Endothelial cell of hepatic sinusoid (primary cell): Measurements from ENCODE around the gene EP400.

Experiments
- in situ Hi-C: cut with HindIII; loops from 2 replicates; pipeline ENCODE4 v1.10.0; 2017; ENCODE audit warnings: low sequenced_read_pairs

The EP400 gene, protein sequence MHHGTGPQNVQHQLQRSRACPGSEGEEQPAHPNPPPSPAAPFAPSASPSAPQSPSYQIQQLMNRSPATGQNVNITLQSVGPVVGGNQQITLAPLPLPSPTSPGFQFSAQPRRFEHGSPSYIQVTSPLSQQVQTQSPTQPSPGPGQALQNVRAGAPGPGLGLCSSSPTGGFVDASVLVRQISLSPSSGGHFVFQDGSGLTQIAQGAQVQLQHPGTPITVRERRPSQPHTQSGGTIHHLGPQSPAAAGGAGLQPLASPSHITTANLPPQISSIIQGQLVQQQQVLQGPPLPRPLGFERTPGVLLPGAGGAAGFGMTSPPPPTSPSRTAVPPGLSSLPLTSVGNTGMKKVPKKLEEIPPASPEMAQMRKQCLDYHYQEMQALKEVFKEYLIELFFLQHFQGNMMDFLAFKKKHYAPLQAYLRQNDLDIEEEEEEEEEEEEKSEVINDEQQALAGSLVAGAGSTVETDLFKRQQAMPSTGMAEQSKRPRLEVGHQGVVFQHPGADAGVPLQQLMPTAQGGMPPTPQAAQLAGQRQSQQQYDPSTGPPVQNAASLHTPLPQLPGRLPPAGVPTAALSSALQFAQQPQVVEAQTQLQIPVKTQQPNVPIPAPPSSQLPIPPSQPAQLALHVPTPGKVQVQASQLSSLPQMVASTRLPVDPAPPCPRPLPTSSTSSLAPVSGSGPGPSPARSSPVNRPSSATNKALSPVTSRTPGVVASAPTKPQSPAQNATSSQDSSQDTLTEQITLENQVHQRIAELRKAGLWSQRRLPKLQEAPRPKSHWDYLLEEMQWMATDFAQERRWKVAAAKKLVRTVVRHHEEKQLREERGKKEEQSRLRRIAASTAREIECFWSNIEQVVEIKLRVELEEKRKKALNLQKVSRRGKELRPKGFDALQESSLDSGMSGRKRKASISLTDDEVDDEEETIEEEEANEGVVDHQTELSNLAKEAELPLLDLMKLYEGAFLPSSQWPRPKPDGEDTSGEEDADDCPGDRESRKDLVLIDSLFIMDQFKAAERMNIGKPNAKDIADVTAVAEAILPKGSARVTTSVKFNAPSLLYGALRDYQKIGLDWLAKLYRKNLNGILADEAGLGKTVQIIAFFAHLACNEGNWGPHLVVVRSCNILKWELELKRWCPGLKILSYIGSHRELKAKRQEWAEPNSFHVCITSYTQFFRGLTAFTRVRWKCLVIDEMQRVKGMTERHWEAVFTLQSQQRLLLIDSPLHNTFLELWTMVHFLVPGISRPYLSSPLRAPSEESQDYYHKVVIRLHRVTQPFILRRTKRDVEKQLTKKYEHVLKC (N-terminal part only)

DNA sequence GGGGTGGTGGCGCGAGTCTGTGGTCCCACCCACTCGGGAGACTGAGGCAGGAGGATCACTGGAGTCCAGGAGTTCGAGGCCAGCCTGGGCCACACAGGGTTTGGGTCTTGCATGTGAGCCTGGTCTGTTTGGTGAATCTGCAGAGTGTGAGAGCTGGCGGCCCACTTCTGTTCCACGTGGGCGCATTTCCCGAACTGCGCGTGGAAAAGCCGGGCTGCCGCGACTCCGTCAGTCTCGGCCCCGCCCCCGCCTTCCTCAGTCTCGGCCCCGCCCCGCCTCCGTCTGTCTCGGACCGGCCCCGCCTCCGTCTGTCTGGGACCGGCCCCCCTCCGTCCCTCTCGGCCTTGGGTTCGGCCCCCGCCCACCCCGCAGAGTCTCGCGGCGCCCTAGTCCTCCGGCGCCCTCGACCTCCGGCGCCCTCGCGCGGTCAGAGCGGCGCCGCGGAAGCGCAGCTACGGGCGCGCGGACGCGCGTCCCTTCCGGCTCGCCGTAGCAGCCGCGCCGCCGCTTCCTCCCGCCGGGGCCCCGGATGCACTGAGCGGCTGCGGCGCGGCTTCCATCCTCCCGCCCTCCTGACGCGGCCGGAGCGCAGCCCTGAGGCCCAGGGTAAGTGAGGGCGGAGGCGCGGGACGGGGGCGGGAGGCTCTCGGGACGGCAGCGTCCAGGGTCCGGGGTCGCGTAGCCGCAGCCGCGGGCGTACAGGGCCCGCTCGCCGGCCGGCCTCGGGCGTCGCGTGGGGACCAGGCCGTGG is at the start of gene EP400:
EP400 (plus strand) TSS at position 512 of the 751 bp plus-strand sequence. CDS start 10,678 bp downstream, outside the sequence.
- in situ Hi-C loops = no loop called here

DNA sequence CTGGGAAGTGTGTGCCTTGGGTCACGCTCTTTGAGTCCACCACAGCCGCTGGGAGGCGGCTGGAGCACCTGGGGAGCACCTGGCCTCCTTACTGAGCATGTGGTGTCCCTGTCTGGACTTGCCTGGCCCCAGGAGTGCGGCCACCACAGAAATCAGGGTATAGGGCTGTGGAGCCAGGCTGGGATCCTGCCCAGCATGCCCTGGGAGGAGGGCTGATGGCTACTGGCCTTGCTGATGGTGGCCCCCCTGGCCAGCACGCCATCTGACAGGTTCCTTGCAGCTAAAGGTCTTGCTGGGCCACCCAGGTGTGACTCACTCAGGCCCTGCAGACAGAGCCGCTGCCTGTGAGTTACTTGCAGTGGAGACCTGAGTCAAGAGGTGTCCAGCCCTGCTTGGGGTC is 49.3 kb upstream of the EP400 start:
- in situ Hi-C loops = no loop called here

DNA sequence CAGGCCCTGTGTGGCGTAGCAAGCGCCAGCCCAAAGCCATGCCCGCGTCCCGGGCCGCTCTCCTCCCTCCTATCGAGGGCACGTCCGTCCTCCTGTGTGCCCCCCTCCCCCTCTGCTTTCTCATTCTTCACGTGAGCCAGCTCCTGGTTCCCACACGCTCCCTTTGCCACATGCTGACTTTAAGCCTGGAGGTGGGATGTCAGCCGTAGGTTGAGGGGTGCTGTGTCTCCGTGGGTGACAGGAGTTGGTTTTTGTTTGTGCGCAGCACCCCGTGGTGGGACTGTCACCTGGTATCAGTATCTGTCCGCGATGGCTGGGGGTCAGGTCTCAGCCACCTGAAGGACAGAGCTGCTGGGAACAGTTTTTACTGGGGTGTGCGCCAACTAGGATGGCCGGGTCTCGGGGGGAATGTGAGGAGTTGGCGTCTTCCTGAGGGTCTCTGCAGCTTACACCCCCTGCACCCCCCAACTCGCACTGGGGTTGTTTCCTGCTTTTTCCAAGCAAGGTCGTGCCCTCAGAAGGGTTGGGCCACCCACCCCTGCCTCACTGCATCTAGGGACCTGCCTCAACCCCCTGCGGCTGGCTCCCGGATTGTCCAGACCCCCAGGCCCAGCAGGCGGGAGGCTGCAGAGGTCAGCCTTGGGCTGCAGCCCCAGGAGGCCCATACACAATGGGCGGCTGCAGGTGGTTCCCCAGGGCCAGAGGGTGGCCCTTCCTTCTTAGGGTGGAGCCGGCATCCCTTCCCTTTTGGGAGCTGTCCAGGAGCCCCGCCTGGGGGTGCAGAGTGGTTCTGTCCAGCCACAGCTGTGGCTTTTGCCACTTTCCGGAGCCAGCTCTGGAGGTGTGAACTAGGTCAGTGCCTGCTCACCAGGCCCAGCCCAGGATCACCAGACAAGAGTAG is 48.1 kb upstream of the EP400 start:
- in situ Hi-C loops = no loop called here

DNA sequence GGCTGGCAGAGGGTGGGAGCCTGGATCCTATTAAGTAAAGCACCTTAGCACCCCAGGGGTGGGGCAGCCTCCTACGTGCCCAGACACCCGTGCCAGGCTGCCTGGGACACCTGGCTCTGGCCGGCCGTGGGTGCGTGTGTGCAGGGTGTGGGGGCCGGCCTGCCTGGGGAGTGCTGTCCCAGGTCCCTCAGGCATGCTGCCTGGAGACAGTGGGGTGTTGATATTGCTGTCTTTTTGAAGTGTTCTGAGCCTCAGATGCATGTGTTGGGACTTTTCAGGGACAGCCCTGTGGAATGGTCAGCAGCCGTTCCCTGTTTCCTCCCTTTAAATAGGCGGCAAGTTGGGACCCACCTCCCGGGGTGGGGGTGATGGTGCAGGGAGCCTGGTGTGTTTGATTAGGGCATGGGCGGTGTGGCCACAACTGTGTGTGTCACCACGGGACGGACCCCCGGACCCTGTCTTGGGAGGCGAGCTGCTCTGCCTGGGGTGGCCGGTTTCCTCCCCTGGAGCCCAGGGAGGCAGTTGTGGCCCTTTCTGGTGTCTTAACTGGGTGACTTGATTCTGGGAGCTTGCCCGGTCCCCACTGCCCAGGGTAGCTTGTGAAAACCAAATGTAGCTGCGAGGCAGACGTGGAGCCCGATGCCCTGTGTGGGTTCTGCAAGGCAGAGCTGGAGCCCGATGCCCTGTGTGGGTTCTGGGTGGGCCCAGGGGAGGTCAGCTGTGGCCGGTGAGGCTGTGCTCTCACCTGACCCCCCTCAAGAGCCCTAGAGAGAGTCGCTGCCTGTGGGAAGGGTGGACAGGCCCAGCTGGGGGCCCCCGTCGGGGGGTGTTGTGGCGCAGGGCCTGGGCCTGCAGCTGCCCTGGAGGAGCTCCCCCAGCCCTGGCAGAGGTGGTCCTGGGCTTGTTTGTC is 47.2 kb upstream of the EP400 start:
- in situ Hi-C loops = no loop called here

DNA sequence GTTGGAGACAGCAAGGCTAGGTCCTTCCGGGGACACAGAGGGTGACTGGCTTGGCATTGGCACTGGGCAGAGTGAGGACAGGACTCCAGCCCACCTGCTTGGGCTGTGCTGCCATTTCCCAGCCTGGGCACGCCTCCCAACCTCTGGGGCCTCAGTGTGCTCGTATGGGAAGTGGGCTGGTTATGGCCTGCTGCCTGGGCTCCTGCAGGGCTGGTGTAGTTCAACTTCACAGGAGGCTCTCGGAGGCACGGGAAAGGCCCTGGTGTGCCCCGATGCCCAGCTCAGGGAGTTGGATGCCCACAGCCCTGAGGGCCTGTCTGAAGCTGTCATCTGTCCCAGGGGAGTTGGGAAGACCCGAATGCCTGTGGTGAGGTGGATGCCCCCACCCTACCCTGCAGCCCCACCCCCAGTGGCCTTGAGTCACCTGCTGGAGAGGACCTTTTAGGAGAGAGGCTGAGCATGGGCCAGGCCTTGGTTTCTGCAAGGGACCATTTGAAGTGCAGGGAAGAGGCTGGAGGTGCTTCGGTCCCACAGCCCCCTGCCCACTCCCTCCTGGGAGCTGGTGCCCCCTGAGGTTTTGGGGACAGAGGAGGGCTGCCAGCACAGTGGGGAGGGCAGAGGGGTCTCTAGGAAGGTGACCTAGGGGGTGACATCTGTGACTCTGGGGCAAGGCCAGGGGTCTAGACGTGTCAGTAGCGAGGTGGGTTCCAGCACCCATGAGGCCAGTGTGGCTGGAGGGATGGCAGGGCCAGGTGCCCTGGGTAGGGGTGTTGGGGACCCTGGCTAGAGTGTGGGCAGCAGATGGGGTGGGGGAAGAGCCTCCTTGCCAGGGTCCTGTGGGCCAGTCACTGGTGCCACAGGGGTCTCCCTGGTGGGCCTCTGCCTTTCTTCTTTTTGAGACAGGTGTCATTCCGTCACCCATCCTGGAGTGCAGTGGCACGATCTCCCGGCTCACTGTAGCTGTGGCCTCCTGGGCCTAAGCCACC is 46.2 kb upstream of the EP400 start:
- in situ Hi-C loops = no loop called here

DNA sequence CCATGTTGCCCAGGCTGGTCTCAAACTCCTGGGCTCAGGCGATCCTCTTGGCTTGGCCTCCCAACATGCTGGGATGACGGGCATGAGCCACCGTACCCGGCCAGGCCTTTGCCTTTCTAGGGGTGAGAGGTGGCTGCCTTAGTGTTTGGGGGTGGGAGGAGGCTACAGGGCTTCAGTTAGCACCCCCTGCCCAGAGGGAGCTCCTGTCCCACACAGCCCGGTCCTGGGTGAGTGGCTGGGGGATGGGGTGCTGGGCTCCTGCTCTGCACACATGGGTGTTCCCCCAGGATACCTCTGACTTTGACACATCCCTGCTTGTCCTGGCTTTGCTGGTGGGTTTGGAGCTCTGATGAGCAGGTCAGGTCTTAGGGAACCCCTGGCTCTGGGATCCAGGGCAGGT is 45.4 kb upstream of the EP400 start:
- in situ Hi-C loops = no loop called here

DNA sequence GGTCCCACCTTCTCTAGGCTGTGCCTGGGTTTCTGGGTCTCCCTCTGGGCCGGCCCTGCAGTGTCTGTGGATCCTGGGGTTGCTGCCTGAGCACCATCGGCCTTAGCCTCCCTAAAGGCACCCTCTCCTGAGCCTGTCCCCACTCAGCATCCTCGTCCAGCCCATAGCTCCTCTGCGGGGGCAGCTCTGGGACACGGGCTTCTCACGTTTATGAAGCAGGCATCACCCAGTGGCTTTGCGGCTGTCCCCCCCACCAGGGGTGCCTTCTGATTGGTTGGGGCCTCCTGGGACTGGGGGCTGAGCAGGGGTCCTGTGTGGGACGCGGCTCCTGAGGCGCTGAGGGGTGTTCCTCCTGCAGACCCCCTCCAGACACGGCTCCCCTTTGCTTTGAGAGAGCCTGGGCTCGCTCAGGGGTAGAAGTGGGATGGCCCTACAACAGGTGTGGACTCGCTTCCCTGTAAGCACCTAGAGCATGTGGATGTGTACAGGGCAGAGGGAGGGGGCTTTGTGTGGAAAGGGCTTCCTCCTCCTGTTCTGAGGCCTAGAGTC is 44.6 kb upstream of the EP400 start:
- in situ Hi-C loops = no loop called here

DNA sequence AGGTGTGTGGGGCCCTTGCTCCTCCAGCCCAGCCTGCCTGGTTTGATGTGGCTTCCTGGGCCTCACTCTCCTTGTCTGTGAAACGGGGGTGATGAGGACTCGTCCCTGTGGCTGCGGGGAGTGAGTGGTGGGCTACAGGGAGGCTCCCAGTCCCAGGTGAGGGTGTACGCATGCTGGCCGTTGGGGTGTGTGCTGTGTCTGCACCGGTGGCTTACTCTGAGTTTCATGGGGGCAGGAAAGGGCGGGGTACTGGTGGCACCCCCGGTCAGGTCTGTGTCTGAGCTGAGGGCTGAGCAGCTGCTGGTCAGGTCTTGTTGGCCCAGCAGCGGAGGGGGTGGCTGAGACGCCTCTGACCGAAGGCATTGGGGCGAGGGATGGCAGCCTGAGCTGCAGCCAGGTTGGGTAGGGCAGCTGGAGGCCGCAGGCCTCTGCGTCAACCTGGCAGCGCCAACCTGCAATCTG is 44.1 kb upstream of the EP400 start:
- in situ Hi-C loops = no loop called here

DNA sequence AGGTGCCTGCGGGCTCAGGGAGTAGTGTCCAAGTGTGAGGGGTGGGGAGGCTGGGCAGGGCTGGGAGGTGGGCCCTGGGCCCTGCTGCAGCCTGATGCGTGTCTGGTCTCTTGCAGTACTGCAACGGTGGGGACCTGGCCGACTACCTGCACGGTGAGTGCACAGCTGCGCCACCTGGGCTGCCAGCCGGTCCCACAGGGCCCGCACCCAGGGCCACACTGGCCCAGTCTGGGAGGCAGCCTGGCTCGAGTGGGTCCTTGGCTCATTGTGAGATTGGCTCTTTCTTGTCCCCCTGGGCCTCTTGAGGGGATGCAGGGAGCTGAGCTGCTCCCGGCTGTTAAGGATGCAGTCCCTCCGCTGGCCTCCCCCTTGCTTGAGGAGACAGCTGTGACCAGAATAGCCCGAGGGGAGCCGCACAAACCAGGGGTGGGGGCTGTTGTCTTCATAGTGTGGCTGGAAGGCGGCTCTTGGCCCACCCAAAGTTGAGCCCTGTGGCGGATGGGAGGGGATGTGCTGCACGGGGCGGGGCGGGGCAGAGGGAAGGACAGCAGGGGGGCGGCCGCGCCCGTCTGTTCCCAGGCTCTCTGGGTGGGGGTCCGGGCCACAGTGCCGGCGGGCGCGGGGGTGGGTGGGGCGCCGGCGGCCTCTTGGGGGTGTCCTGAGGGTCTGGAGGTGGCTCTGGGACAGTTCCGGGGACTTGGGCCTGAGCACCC is 42.2 kb upstream of the EP400 start:
- in situ Hi-C loops = no loop called here

DNA sequence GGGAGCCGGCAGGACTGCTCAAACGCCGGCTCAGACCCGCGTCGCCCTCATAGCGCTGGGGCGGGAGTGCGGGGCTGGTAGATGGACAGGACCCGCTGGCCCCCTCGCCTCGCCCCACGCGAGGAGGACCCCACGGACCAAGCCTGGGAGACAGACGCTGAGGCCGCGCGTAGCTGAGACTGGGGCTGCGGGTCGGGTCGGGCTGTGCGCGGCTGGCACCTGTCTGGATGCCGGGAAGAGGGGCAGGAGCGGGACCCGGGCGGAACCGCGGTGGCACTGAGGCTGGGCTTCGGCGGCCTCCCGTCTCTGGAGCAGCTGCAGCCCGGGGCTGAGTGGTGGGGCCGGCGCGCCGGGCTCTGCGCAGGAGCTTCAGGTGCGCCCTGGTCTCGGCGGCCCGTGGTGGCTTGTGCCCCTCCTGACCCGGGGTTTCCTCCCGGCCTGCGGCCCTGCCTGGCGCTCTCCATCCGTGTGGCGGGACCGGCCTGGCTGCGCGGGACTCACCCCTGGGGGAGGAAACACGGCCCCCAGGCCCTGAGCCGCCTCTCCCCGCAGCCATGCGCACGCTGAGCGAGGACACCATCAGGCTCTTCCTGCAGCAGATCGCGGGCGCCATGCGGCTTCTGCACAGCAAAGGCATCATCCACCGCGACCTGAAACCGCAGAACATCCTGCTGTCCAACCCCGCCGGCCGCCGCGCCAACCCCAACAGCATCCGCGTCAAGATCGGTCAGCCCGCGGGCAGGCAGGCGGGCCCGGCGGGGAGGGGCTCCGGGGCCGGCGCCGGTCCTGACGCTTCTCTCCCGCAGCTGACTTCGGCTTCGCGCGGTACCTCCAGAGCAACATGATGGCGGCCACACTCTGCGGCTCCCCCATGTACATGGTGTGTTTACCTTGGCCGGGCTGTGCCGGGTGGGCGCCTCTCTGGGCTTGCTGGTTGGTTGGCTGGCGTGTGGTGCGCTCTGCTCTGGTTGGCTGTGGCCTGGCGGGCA is 41.4 kb upstream of the EP400 start:
- in situ Hi-C loops = no loop called here

DNA sequence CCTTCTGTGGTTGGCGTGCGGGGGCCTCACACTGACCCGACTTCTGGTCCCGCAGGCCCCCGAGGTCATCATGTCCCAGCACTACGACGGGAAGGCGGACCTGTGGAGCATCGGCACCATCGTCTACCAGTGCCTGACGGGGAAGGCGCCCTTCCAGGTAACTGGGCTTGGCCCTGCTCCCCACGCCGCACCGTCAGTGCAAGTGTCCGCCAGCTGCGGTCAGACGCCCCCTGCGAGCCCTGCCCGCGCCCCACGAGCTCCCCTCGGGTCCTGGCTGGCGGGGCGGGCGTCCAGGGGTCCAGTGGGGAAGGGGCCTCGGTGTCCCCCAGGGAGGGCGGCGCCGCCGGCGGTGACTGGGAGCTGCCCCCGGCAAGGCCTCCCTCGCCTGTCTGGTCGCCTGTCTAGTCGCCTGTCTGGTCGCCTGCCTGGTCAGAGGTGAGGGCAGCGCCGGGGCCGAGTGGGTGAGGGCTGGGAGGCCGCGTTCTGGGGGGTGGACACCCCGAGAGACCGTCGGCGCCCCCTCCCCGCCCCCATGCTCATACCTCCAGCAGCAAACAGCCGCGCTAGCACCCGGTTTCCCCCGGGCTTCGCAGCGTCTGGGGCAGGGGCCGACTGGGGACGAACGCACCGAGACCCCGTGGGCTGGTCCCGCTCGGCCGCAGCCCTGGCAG is 40.5 kb upstream of the EP400 start:
- in situ Hi-C loops = no loop called here

DNA sequence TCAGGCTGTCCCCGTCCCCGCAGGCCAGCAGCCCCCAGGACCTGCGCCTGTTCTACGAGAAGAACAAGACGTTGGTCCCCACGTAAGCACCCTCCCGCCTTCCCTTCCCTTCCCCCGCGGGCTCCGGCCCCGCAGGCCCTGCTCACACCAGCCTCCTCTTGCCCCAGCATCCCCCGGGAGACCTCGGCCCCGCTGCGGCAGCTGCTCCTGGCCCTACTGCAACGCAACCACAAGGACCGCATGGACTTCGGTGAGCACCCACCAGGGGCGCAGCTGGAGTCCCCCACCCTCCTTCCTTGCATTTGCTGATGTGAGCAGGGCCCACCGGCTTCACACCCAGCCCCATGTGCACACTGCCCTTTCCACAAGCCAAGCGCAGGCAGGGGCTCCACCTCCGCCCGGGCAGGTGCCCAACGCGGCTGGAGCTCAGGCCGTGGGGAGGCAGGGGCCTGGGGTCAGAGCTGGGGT is 40.0 kb upstream of the EP400 start:
- in situ Hi-C loops = no loop called here

DNA sequence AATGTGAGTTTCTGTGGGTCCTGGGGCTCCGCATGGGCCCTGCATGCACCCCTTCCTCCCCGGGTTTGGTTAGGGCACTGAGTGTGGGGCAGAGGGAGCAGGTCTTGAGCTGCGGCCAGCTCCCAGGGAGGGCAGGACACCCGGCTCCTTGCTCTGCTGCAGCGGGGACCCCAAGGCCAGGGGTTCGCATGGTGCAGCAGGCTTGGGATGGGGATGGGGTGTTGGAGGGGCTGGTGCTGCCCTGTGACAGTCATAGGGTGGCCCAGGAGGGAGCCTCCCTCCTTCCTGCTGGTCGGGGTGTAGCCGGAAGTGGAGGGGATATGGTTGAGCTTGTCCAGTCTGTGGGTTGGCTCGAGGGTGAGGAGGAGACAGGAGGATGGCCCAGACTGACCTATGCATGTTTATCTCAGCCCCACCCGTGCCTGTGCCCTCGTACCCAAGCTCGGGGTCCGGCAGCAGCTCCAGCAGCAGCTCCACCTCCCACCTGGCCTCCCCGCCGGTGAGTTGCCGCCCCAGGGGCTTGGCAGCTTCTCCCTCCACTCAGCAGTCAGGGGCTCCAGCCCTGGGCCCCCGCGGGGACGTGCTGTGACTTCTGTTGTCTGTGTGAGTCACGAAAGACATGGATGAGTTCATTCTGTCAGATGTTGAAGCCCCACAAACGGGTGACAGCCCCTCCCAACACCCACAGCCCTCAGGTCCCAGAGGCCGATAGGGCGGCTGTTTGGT is 39.3 kb upstream of the EP400 start:
- in situ Hi-C loops = no loop called here
